HFFc6 (cell line): ENCODE measurements around the gene ORM2. TPM values are rescaled to one million over a fixed set of nuclear protein-coding genes. Genes with fewer than 3 reads are reported as not detected.

Experiments used
- DNase-seq: peaks from one replicate; pipeline ENCODE4 v3.0.0-alpha.2; 2018
- H3K27ac Mint-ChIP-seq: 2 replicates; pipeline ENCODE4 v1.8.0; 2020; ENCODE audit warnings: mild to moderate bottlenecking, mixed read lengths
- H3K27me3 Mint-ChIP-seq: 2 replicates; pipeline ENCODE4 v1.8.0; 2021; ENCODE audit warnings: mild to moderate bottlenecking, moderate library complexity, mixed read lengths; ENCODE audit not compliant: insufficient read depth
- H3K36me3 Mint-ChIP-seq: 2 replicates; pipeline ENCODE4 v1.8.0; 2021; ENCODE audit warnings: low read depth, mixed read lengths
- H3K4me1 Mint-ChIP-seq: 2 replicates; pipeline ENCODE4 v1.8.0; 2020; ENCODE audit warnings: low read depth, mixed read lengths
- H3K4me3 Mint-ChIP-seq: 2 replicates; pipeline ENCODE4 v1.8.0; 2020; ENCODE audit warnings: mild to moderate bottlenecking, moderate library complexity, mixed read lengths
- H3K9me3 Mint-ChIP-seq: 2 replicates; pipeline ENCODE4 v1.8.0; 2020; ENCODE audit warnings: mild to moderate bottlenecking, mixed read lengths
- CTCF ChIP-seq: fragments of 200-600 bp; sonication (generic); IDR thresholded peaks from 2 replicates; pipeline ENCODE4 v1.5.0; 2021; ENCODE audit warnings: antibody characterized with exemption, mild to moderate bottlenecking
- total RNA-seq, 6 experiments: library from RNA; stranded (reverse); fragmentation: NEBNext Ultra II Directional; extraction: Animal tissue kit (Norgen Biotek cat#: 25700); gene quantifications; 2 replicates in 1 of 6; 3 replicates in 5 of 6; pipeline ENCODE4 v1.2.3, GENCODE V29; 2021

The ORM2 gene
- total RNA-seq, 6 experiments from 2014 or later, result not detected

- TF ChIP-seq CTCF, result no peak
- no peak for DNase-seq
- Mint-ChIP-seq H3K27me3 (peaks cover 9% of the 10 kb centered on the region), H3K36me3 (peaks cover 10% of the 10 kb centered on the region), H3K27ac (no peak overlapping the region), H3K9me3 (no peaks in the 10 kb centered on the region), H3K4me1 (no peaks in the 10 kb centered on the region), H3K4me3 (peak overlapping the region; percentile 16; the same call in 1 of the 2 replicates)
These were observed 14.6 kb upstream of the ORM2 start for GRCh38 chr9:114314881-114315722.

GRCh38 chr9:114315723-114316363, 13.8 kb upstream of the ORM2 start:
- H3K36me3 Mint-ChIP-seq, result peaks cover 7% of the 10 kb centered on the region; the same call in 1 of the 2 replicates
- DNase-seq, result no peak
- no peaks in the 10 kb centered on the region for H3K4me1 Mint-ChIP-seq
- peaks cover 7% of the 10 kb centered on the region for H3K27me3 Mint-ChIP-seq
- TF ChIP-seq CTCF, result no peak
- H3K4me3 Mint-ChIP-seq, result no peak overlapping the region
- no peaks in the 10 kb centered on the region for H3K9me3 Mint-ChIP-seq
- no peak overlapping the region for H3K27ac Mint-ChIP-seq

GRCh38 chr9:114316605-114317230, 13.0 kb upstream of the ORM2 start:
- H3K36me3 Mint-ChIP-seq, result peaks cover 4% of the 10 kb centered on the region; the same call in 1 of the 2 replicates
- no peak for DNase-seq
- no peak overlapping the region for H3K27ac Mint-ChIP-seq
- H3K9me3 Mint-ChIP-seq, result no peaks in the 10 kb centered on the region
- H3K4me3 Mint-ChIP-seq, result no peak overlapping the region
- no peak for TF ChIP-seq CTCF
- peaks cover 6% of the 10 kb centered on the region for H3K27me3 Mint-ChIP-seq
- H3K4me1 Mint-ChIP-seq, result peaks cover 3% of the 10 kb centered on the region

- peaks cover 12% of the 10 kb centered on the region for H3K4me1 Mint-ChIP-seq
- H3K36me3 Mint-ChIP-seq, result no peaks in the 10 kb centered on the region
- peaks cover 6% of the 10 kb centered on the region for H3K27me3 Mint-ChIP-seq
- peak; percentile 15 for DNase-seq
- no peak for TF ChIP-seq CTCF
- no peak overlapping the region for H3K27ac Mint-ChIP-seq
- H3K9me3 Mint-ChIP-seq, result no peaks in the 10 kb centered on the region
- no peak overlapping the region for H3K4me3 Mint-ChIP-seq
These were observed 11.9 kb upstream of the ORM2 start for GRCh38 chr9:114317665-114318357.

GRCh38 chr9:114318416-114318815, 11.3 kb upstream of the ORM2 start:
- DNase-seq, result no peak
- H3K27ac Mint-ChIP-seq, result no peak overlapping the region
- no peak overlapping the region for H3K4me3 Mint-ChIP-seq
- H3K4me1 Mint-ChIP-seq, result peaks cover 12% of the 10 kb centered on the region
- no peak for TF ChIP-seq CTCF
- no peaks in the 10 kb centered on the region for H3K36me3 Mint-ChIP-seq
- peaks cover 6% of the 10 kb centered on the region for H3K27me3 Mint-ChIP-seq
- H3K9me3 Mint-ChIP-seq, result no peaks in the 10 kb centered on the region
